IPS-NIHi7 (cell line): ENCODE results near the gene MRPL51.

Experiments used
- DNase-seq: peaks from one replicate; pipeline ENCODE4 v3.0.0; 2012; ENCODE audit warnings: mixed read lengths; ENCODE audit errors: extremely low spot score

Gene MRPL51

GRCh38 chr12:6492838-6493496 lies at the start of gene MRPL51:
TSS of gene MRPL51 (minus strand) at chr12:6493262. CDS start at chr12:6493136, 126 bp downstream.
- peak; percentile 97 for DNase-seq

- DNase-seq, result no peak
These were observed 49.3 kb upstream of the MRPL51 start for GRCh38 chr12:6542209-6543009.

GRCh38 chr12:6541371-6542165 lies 48.5 kb upstream of the MRPL51 start:
- no peak for DNase-seq

GRCh38 chr12:6540181-6540877 lies 47.3 kb upstream of the MRPL51 start:
- DNase-seq, result peak; percentile 91

GRCh38 chr12:6539707-6540134 lies 46.7 kb upstream of the MRPL51 start:
- no peak for DNase-seq

GRCh38 chr12:6539314-6539682 lies 46.2 kb upstream of the MRPL51 start:
- DNase-seq, result no peak

- no peak for DNase-seq
These were observed 45.6 kb upstream of the MRPL51 start for GRCh38 chr12:6538420-6539313.

- peak; percentile 39 for DNase-seq
These were observed 44.7 kb upstream of the MRPL51 start for GRCh38 chr12:6537580-6538419.

- DNase-seq, result no peak
These were observed 44.0 kb upstream of the MRPL51 start for GRCh38 chr12:6536894-6537579.

- DNase-seq, result no peak
These were observed 43.1 kb upstream of the MRPL51 start for GRCh38 chr12:6535960-6536847.

- no peak for DNase-seq
These were observed 42.6 kb upstream of the MRPL51 start for GRCh38 chr12:6535697-6535946.

GRCh38 chr12:6534945-6535696 lies 42.1 kb upstream of the MRPL51 start:
- DNase-seq, result peak; percentile 69

- DNase-seq, result no peak
These were observed 41.6 kb upstream of the MRPL51 start for GRCh38 chr12:6534695-6534944.

GRCh38 chr12:6533923-6534694 lies 41.0 kb upstream of the MRPL51 start, which contains the start of gene GAPDH:
TSS of gene GAPDH (plus strand) at chr12:6534517. CDS start at chr12:6534833, 316 bp downstream.
- DNase-seq, result peak; percentile 89

GRCh38 chr12:6533653-6533922 lies 40.5 kb upstream of the MRPL51 start:
- DNase-seq, result peak; percentile 30

- DNase-seq, result peak; percentile 62
These were observed 40.0 kb upstream of the MRPL51 start for GRCh38 chr12:6532927-6533652.
